GM12878 (cell line): Measurements from ENCODE around the gene CPVL. TPM values are rescaled to one million over a fixed set of nuclear protein-coding genes. Genes with fewer than 3 reads are reported as not detected.

ENCODE experiments used
- ATAC-seq: fragments of 200-7000 bp; cut with Tn5 transposase; 3 replicates; pipeline ENCODE4 v1.9.1; 2020; ENCODE audit warnings: mild to moderate bottlenecking, moderate library complexity
- BruUV-seq: library from RNA; stranded (reverse); fragments of 400-500 nt; replicated peaks from 2 replicates; lab custom pipeline; 2021; lab: Mats Ljungman, UMichigan
- CTCF ChIA-PET: fragments of 300-600 bp; sonication (Branson Sonifier 250); formaldehyde crosslinking; extraction: SDS; loops from one replicate; lab custom pipeline; 2021; ENCODE audit warnings: inconsistent platforms; lab: Yijun Ruan, JAX
- POLR2A ChIA-PET: fragments of 350-600 bp; formaldehyde crosslinking; extraction: SDS; loops from one replicate; lab custom pipeline; 2021; ENCODE audit warnings: inconsistent platforms; lab: Charles Lee
- RAD21 ChIA-PET: fragments of 300-600 bp; sonication (Branson Sonifier 250); formaldehyde crosslinking; loops from one replicate; lab custom pipeline; 2023; ENCODE audit warnings: antibody characterized with exemption; ENCODE audit not compliant: unreplicated experiment; lab: Charles Lee
- SMC1A ChIA-PET: fragments of 300-600 bp; sonication (Branson Sonifier 250); formaldehyde crosslinking; loops from one replicate; lab custom pipeline; 2023; ENCODE audit not compliant: unreplicated experiment, uncharacterized antibody; lab: Charles Lee
- DNase-seq: peaks from one replicate; pipeline ENCODE4 v3.0.0-alpha.2; 2011; ENCODE audit warnings: low read depth, low spot score
- FAIRE-seq: peaks from 3 replicates; lab custom pipeline; 2011; peaks lifted over from hg19 to GRCh38; lab: Jason Lieb, UNC
- H2AFZ ChIP-seq: 2 replicates; pipeline ENCODE4 v1.6.0; 2011; ENCODE audit warnings: low read depth, low read length, control low read depth; ENCODE audit not compliant: control insufficient read depth
- H3K27ac ChIP-seq: 2 replicates; pipeline ENCODE4 v1.5.1; 2011; ENCODE audit warnings: control low read depth; ENCODE audit not compliant: control insufficient read depth, insufficient read depth
- H3K27me3 ChIP-seq, 2 experiments: replicated peaks in 1 of 2; 2 replicates each; pipeline versions ENCODE4 v1.6.0 to v1.6.1; 2011; ENCODE audit warnings: low read length in 1 of 2; ENCODE audit not compliant: control insufficient read depth in 2 of 2, insufficient read depth in 2 of 2
- H3K36me3 ChIP-seq, 2 experiments: 2 replicates each; pipeline ENCODE4 v1.5.1; 2011; ENCODE audit warnings: low read length in 1 of 2; ENCODE audit not compliant: control insufficient read depth in 2 of 2, insufficient read depth in 2 of 2
- H3K4me1 ChIP-seq: 2 replicates; pipeline ENCODE4 v1.6.1; 2011; ENCODE audit warnings: mild to moderate bottlenecking, low read length, moderate library complexity, mixed read lengths; ENCODE audit not compliant: control insufficient read depth, insufficient read depth
- H3K4me2 ChIP-seq: 2 replicates; pipeline ENCODE4 v1.6.0; 2011; ENCODE audit warnings: control low read depth; ENCODE audit not compliant: control insufficient read depth, insufficient read depth
- H3K4me3 ChIP-seq: fragments of 200-600 bp; sonication (generic); 2 replicates; pipeline ENCODE4 v1.5.1; 2016
- H3K79me2 ChIP-seq: 2 replicates; pipeline ENCODE4 v1.6.0; 2011; ENCODE audit warnings: low read length; ENCODE audit not compliant: control insufficient read depth, insufficient read depth
- H3K9ac ChIP-seq: 2 replicates; pipeline ENCODE4 v1.8.0; 2011; ENCODE audit warnings: low read length, control low read depth, mixed read lengths; ENCODE audit not compliant: control insufficient read depth, insufficient read depth
- H3K9me3 ChIP-seq: replicated peaks from 3 replicates; pipeline ENCODE4 v1.5.1; 2011; ENCODE audit warnings: mild to moderate bottlenecking, low read length; ENCODE audit not compliant: control insufficient read depth, insufficient read depth
- H4K20me1 ChIP-seq: 2 replicates; pipeline ENCODE4 v1.6.0; 2011; ENCODE audit not compliant: control insufficient read depth, insufficient read depth
- CTCF ChIP-seq, 3 experiments: IDR thresholded peaks in 2 of 3; conservative IDR thresholded peaks in 1 of 3; 2 replicates each; pipeline ENCODE4 v1.5.1; 2011; ENCODE audit warnings: low read depth in 3 of 3, low read length in 3 of 3, mild to moderate bottlenecking in 3 of 3, control low read depth in 2 of 3, moderate library complexity in 2 of 3, inconsistent platforms in 1 of 3, mixed read lengths in 1 of 3; ENCODE audit not compliant: control insufficient read depth in 2 of 3, insufficient read depth in 1 of 3; ENCODE audit errors: extremely low read depth in 1 of 3
- EP300 ChIP-seq, 2 experiments: fragments of 150-350 bp in 1 of 2; IDR thresholded peaks; 2 replicates each; pipeline ENCODE4 v1.6.1; 2011 to 2012; ENCODE audit warnings: low read depth in 2 of 2, low read length in 2 of 2, borderline replicate concordance in 1 of 2, improper control_type of control experiment in 1 of 2, inconsistent platforms in 1 of 2; ENCODE audit not compliant: control insufficient read depth in 1 of 2
- GABPA ChIP-seq: IDR thresholded peaks from 2 replicates; pipeline ENCODE4 v1.6.1; 2014; ENCODE audit warnings: antibody characterized with exemption, low read depth, mild to moderate bottlenecking, inconsistent platforms
- IKZF1 ChIP-seq: fragments of 450-650 bp; conservative IDR thresholded peaks from 2 replicates; pipeline ENCODE4 v1.6.1; 2017; ENCODE audit warnings: antibody characterized with exemption, mild to moderate bottlenecking
- KLF5 ChIP-seq: fragments of 450-650 bp; IDR thresholded peaks from 2 replicates; pipeline ENCODE4 v1.6.1; 2014; ENCODE audit warnings: mild to moderate bottlenecking; ENCODE audit not compliant: partially characterized antibody
- MEF2B ChIP-seq: fragments of 450-650 bp; IDR thresholded peaks from 2 replicates; pipeline ENCODE4 v1.6.1; 2018; ENCODE audit warnings: mild to moderate bottlenecking, moderate library complexity; ENCODE audit not compliant: partially characterized antibody, poor library complexity, severe bottlenecking
- PAX5 ChIP-seq: IDR thresholded peaks from 2 replicates; pipeline ENCODE4 v1.6.1; 2011; ENCODE audit warnings: low read depth, low read length, borderline replicate concordance
- PKNOX1 ChIP-seq: fragments of 450-650 bp; IDR thresholded peaks from 2 replicates; pipeline ENCODE4 v1.6.1; 2016; ENCODE audit warnings: mild to moderate bottlenecking
- RFX5 ChIP-seq: IDR thresholded peaks from 2 replicates; pipeline ENCODE4 v1.6.1; 2011; ENCODE audit warnings: low read depth, low read length, improper control_type of control experiment
- SRF ChIP-seq, 2 experiments: IDR thresholded peaks; 2 replicates each; pipeline ENCODE4 v1.6.1; 2011; ENCODE audit warnings: low read depth in 2 of 2, low read length in 2 of 2, mild to moderate bottlenecking in 1 of 2, moderate library complexity in 1 of 2
- YY1 ChIP-seq: IDR thresholded peaks from 2 replicates; pipeline ENCODE4 v1.6.1; 2011; ENCODE audit warnings: low read depth, mild to moderate bottlenecking, low read length
- ZNF217 ChIP-seq: fragments of 450-650 bp; IDR thresholded peaks from 2 replicates; pipeline ENCODE4 v1.6.1; 2017; ENCODE audit warnings: antibody characterized with exemption, mild to moderate bottlenecking
- ZNF24 ChIP-seq: fragments of 450-650 bp; IDR thresholded peaks from 2 replicates; pipeline ENCODE4 v1.6.1; 2017; ENCODE audit warnings: antibody characterized with exemption, mild to moderate bottlenecking
- WGBS: methylation state at CpG from one replicate; pipeline ENCODE4 v1.1.6; 2016; ENCODE audit warnings: low lambda C conversion rate; ENCODE audit not compliant: insufficient replicate concordance, insufficient coverage; ENCODE audit errors: missing lambda C conversion rate; 5-methylcytosine and 5-hydroxymethylcytosine counted together
- in situ Hi-C: fragments of 300-500 bp; cut with MboI; formaldehyde crosslinking; loops from 9 replicates; pipeline ENCODE4 v1.14.3; 2018; ENCODE audit warnings: mixed read lengths
- intact Hi-C: fragments of 100-400 bp; cut with micrococcal nuclease; formaldehyde crosslinking; loops from one replicate; pipeline ENCODE4 v1.14.2; 2022; ENCODE audit not compliant: unreplicated experiment
- polyA plus RNA-seq, 11 experiments: library from polyadenylated mRNA; depleted of rRNA in 4 of 11; unstranded in 6 of 11; stranded (reverse) in 5 of 11; fragments of >200 nt; fragmentation: Nextera tagmentation in 4 of 11; fragmentation: Illumina TruSeq in 1 of 11; extraction: Ambion mirVana in 4 of 11; extraction: Trizol in 1 of 11; gene quantifications; 1 replicate in 1 of 11; 2 replicates in 10 of 11; pipeline versions ENCODE4 v1.2.1 to v1.2.3, GENCODE V29; 2011 to 2016; ENCODE audit warnings: inconsistent platforms in 2 of 11, missing spikeins in 2 of 11, low read depth in 1 of 11
- total RNA-seq, 4 experiments: library from RNA; depleted of rRNA in 3 of 4; stranded (reverse); fragments of >200 nt in 3 of 4; fragmentation: Illumina TruSeq in 1 of 4; extraction: Trizol in 1 of 4; gene quantifications; 2 replicates each; pipeline versions ENCODE4 v1.2.1 to v1.2.3, GENCODE V29; 2013 to 2021
- TF ChIP-seq, protein P1 (sequence below): fragments of 450-650 bp; IDR thresholded peaks from 2 replicates; pipeline ENCODE4 v1.6.1; 2017; ENCODE audit warnings: mild to moderate bottlenecking, low read depth, inconsistent platforms; ENCODE audit not compliant: poor library complexity, severe bottlenecking
- TF ChIP-seq, protein P2 (sequence below): IDR thresholded peaks from 2 replicates; pipeline ENCODE4 v1.6.1; 2012; ENCODE audit warnings: low read depth, low read length, improper control_type of control experiment

The CPVL gene
- total and polyA plus RNA-seq, 10 of the 15 experiments (the other 5 are each of a cell fraction or from before 2014, with no cell fraction given) = 0.59 TPM; not detected in 9

DNA sequence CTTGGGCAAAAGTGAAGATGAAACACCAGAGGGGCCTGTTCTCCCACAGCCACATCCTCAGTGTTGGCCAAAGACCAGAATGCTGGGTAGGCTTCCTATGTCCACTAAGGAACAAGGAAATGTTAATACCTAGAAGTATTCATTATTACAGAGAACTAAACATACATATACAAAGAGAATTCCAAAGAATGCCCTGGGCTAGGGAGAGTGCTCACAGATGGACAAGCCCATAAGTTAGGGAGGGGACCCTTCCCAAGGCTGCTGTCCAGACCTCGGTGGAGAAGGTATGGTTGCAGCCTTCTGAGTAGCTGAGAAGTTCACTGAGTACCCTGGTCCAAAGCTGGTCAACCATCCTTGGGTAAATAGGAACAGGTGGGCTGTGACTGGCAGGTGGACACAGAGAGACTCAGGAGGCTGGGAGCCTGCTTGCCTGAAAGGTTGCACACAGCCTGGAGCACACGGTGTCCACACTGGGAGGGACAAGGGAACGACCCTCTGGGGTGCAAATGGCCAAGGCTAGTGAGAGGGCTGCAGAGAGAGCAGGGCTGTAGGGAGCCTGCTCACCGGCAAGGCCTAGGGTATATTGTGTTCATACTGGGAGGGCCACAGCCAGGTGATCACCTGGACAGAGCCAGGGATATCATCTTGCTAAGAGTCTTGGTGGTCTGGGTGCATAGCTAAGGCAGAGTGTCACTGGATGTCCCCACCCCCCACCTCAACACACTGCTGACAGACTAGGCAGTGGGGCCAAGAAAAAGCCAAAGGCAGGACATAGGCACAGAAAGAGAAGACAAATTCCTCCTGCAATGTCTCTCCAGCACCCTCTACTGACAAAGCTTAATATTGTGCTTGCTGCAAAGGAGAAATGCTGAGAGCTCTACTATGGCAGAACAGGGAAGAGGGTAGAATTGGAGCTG, 40.3 kb downstream of the CPVL start:
- CTCF ChIA-PET = interaction anchor here (0.6 to 16.4 kb wide), 28 partner anchors 9 to 717 kb away, joined by 3 to 375 read pairs (median 4); no protein-coding TSS in a partner anchor
- DNase-seq = no peak
- intact Hi-C loops = loop anchor here (1.0 kb wide), 3 partner anchors 179 to 302 kb away; no protein-coding TSS in a partner anchor
- TF ChIP-seq MEF2B = no peak
- TF ChIP-seq CTCF (IDR thresholded peaks at IDR 0.05 in 2 of 3, conservative IDR thresholded peaks at IDR 0.05 in 1 of 3; ENCODE audit: control insufficient read depth in 2 of 3, extremely low read depth in 1 of 3, insufficient read depth in 1 of 3, low read depth in 3 of 3, low read length in 3 of 3) = peak; percentile 73 to 80 (median 79)
- TF ChIP-seq SRF (IDR thresholded peaks at IDR 0.05; ENCODE audit: low read depth in 2 of 2, low read length in 2 of 2) = no peak
- no peak for TF ChIP-seq IKZF1
- TF ChIP-seq GABPA = no peak
- no peak for TF ChIP-seq RFX5
- TF ChIP-seq, protein P1, sequence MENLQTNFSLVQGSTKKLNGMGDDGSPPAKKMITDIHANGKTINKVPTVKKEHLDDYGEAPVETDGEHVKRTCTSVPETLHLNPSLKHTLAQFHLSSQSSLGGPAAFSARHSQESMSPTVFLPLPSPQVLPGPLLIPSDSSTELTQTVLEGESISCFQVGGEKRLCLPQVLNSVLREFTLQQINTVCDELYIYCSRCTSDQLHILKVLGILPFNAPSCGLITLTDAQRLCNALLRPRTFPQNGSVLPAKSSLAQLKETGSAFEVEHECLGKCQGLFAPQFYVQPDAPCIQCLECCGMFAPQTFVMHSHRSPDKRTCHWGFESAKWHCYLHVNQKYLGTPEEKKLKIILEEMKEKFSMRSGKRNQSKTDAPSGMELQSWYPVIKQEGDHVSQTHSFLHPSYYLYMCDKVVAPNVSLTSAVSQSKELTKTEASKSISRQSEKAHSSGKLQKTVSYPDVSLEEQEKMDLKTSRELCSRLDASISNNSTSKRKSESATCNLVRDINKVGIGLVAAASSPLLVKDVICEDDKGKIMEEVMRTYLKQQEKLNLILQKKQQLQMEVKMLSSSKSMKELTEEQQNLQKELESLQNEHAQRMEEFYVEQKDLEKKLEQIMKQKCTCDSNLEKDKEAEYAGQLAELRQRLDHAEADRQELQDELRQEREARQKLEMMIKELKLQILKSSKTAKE = no peak
- no peak for TF ChIP-seq PKNOX1
- TF ChIP-seq ZNF24 = no peak
- TF ChIP-seq YY1 = 0 out of 2 replicates have a peak, but pooled peaks have one; percentile 48
- no peak for TF ChIP-seq KLF5
- TF ChIP-seq PAX5 = no peak
- TF ChIP-seq, protein P2, sequence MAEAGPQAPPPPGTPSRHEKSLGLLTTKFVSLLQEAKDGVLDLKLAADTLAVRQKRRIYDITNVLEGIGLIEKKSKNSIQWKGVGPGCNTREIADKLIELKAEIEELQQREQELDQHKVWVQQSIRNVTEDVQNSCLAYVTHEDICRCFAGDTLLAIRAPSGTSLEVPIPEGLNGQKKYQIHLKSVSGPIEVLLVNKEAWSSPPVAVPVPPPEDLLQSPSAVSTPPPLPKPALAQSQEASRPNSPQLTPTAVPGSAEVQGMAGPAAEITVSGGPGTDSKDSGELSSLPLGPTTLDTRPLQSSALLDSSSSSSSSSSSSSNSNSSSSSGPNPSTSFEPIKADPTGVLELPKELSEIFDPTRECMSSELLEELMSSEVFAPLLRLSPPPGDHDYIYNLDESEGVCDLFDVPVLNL = no peak
- no peak for TF ChIP-seq EP300 (IDR thresholded peaks at IDR 0.05; ENCODE audit: borderline replicate concordance in 1 of 2, control insufficient read depth in 1 of 2, low read depth in 2 of 2, low read length in 2 of 2)
- TF ChIP-seq ZNF217 = no peak

More for the DNA sequence above, 40.3 kb downstream of the CPVL start:
- no TSS peak for BruUV-seq
- Histone ChIP-seq H3K27ac (no peak overlapping the region), H3K9ac (no peak overlapping the region), H3K36me3 (no peaks in the 10 kb centered on the region), H3K4me1 (no peaks in the 10 kb centered on the region), H3K27me3 (peaks cover 3% of the 10 kb centered on the region in 2 experiments; a peak in 2 of 4 replicates), H3K79me2 (no peaks in the 10 kb centered on the region), H2AFZ (no peak overlapping the region), H3K4me3 (no peak overlapping the region), H3K4me2 (no peak overlapping the region), H4K20me1 (no peaks in the 10 kb centered on the region), H3K9me3 (no peaks in the 10 kb centered on the region)
- ChIA-PET SMC1A (interaction anchor here (0.8 to 2.4 kb wide), 7 partner anchors 8 to 303 kb away, joined by 3 to 39 read pairs (median 5); no protein-coding TSS in a partner anchor), RAD21 (interaction anchor here (0.6 to 1.7 kb wide), 8 partner anchors 10 to 304 kb away, joined by 3 to 29 read pairs (median 3); no protein-coding TSS in a partner anchor), POLR2A (no interaction called here)
- in situ Hi-C loops = loop anchor here (5.0 kb wide), 1 partner anchor 184 kb away; no protein-coding TSS in a partner anchor
- WGBS = 25% methylated on average over 4 of the region's 4 CpGs
- FAIRE-seq (peak; percentile 80), ATAC-seq (peak; percentile 88)
